K562 (cell line): ENCODE results near the gene DCAF12. TPM values are rescaled to one million over a fixed set of nuclear protein-coding genes. Genes with fewer than 3 reads are reported as not detected.

Source experiments
- ATAC-seq: fragments of 200-7000 bp; cut with Tn5 transposase; 3 replicates; pipeline ENCODE4 v1.9.1; 2020; ENCODE audit warnings: moderate library complexity
- BruUV-seq: library from RNA; stranded (reverse); fragments of 400-500 nt; replicated peaks from 2 replicates; lab custom pipeline; 2021; lab: Mats Ljungman, UMichigan
- CTCF ChIA-PET: fragments of 300-600 bp; formaldehyde crosslinking; extraction: SDS; loops from one replicate; lab custom pipeline; 2021; ENCODE audit warnings: low intra/inter-chr PET ratio; lab: Yijun Ruan, JAX
- POLR2A ChIA-PET: fragments of 300-600, 350-650 bp; sonication (Branson Sonifier 250); formaldehyde crosslinking; extraction: SDS; loops from one replicate; lab custom pipeline; 2021; ENCODE audit warnings: antibody characterized with exemption, inconsistent platforms; lab: Yijun Ruan, JAX
- DNase-seq, 4 experiments: peaks; one replicate each; pipeline versions ENCODE4 v3.0.0 to v3.0.0-alpha.2; 2011 to 2018; ENCODE audit warnings: low spot score in 3 of 4, mixed read lengths in 3 of 4; ENCODE audit errors: extremely low read depth in 1 of 4
- FAIRE-seq: peaks from 2 replicates; lab custom pipeline; 2011; peaks lifted over from hg19 to GRCh38; lab: Jason Lieb, UNC
- H2AFZ ChIP-seq: 2 replicates; pipeline ENCODE4 v1.6.0; 2011; ENCODE audit warnings: low read depth, low read length, control low read depth, inconsistent platforms
- H3K27ac ChIP-seq: fragments of 200-600 bp; 3 replicates; pipeline ENCODE4 v1.8.0; 2011; ENCODE audit warnings: low read depth, mild to moderate bottlenecking, control low read depth, inconsistent platforms, low read length, moderate library complexity, mixed read lengths; ENCODE audit errors: extremely low read depth
- H3K27me3 ChIP-seq, 2 experiments: fragments of 300-600 bp in 1 of 2; 2 replicates in 1 of 2; 3 replicates in 1 of 2; pipeline versions ENCODE4 v1.6.0 to v1.8.0; 2011; ENCODE audit warnings: inconsistent platforms in 2 of 2, low read length in 2 of 2, mild to moderate bottlenecking in 1 of 2, mixed read lengths in 1 of 2, moderate library complexity in 1 of 2; ENCODE audit not compliant: control insufficient read depth in 2 of 2, insufficient read depth in 2 of 2
- H3K36me3 ChIP-seq: fragments of 300-600 bp; 3 replicates; pipeline ENCODE4 v1.8.0; 2011; ENCODE audit warnings: mild to moderate bottlenecking, low read length, inconsistent platforms; ENCODE audit not compliant: control insufficient read depth, insufficient read depth
- H3K4me1 ChIP-seq, 2 experiments: fragments of 200-600 bp in 1 of 2; replicated peaks in 1 of 2; 2 replicates in 1 of 2; 3 replicates in 1 of 2; pipeline versions ENCODE4 v1.5.1 to v1.8.0; 2011; ENCODE audit warnings: inconsistent platforms in 2 of 2, low read length in 2 of 2, mild to moderate bottlenecking in 1 of 2, mixed read lengths in 1 of 2, moderate library complexity in 1 of 2; ENCODE audit not compliant: control insufficient read depth in 2 of 2, insufficient read depth in 2 of 2
- H3K4me2 ChIP-seq: 2 replicates; pipeline ENCODE4 v1.6.1; 2011; ENCODE audit warnings: low read length, control low read depth, inconsistent platforms, mixed read lengths; ENCODE audit not compliant: insufficient read depth
- H3K4me3 ChIP-seq: fragments of 200-600 bp; sonication (generic), shearing (Covaris generic); 2 replicates; pipeline ENCODE4 v1.5.1; 2016; ENCODE audit warnings: control low read depth, inconsistent platforms
- H3K79me2 ChIP-seq: fragments of 200-600 bp; 3 replicates; pipeline ENCODE4 v1.8.0; 2011; ENCODE audit warnings: low read length, inconsistent platforms; ENCODE audit not compliant: control insufficient read depth, insufficient read depth
- H3K9ac ChIP-seq, 2 experiments: 2 replicates each; pipeline versions ENCODE4 v1.6.0 to v1.6.1; 2011; ENCODE audit warnings: low read depth in 2 of 2, low read length in 2 of 2, control low read depth in 1 of 2, inconsistent platforms in 1 of 2, mild to moderate bottlenecking in 1 of 2, mixed read lengths in 1 of 2; ENCODE audit not compliant: insufficient read depth in 1 of 2
- H3K9me1 ChIP-seq: one replicate; pipeline ENCODE4 v1.6.0; 2011; ENCODE audit warnings: inconsistent platforms, mild to moderate bottlenecking, low read length, moderate library complexity; ENCODE audit not compliant: control insufficient read depth, insufficient read depth
- H3K9me3 ChIP-seq: replicated peaks from 2 replicates; pipeline ENCODE4 v1.5.1; 2011; ENCODE audit warnings: low read depth, low read length, inconsistent platforms; ENCODE audit not compliant: control insufficient read depth, insufficient read depth
- H4K20me1 ChIP-seq: replicated peaks from 2 replicates; pipeline ENCODE4 v1.6.1; 2011; ENCODE audit warnings: low read length, inconsistent platforms, mixed read lengths; ENCODE audit not compliant: control insufficient read depth, insufficient read depth
- CCNT2 ChIP-seq: IDR thresholded peaks from 2 replicates; pipeline ENCODE4 v1.6.1; 2011; ENCODE audit warnings: borderline replicate concordance, low read depth, mild to moderate bottlenecking, moderate library complexity, mixed read lengths, low read length; ENCODE audit not compliant: insufficient read length; ENCODE audit errors: extremely low read depth
- IFI16 ChIP-seq: fragments of 250-450 bp; sonication (Bioruptor Pico); IDR thresholded peaks from 2 replicates; pipeline ENCODE4 v2.1.2; 2022; ENCODE audit warnings: mild to moderate bottlenecking, inconsistent platforms
- KLF16 ChIP-seq: IDR thresholded peaks from 2 replicates; pipeline ENCODE4 v1.6.1; 2016; ENCODE audit warnings: antibody characterized with exemption
- POLR3G ChIP-seq: IDR thresholded peaks from 2 replicates; pipeline ENCODE4 v1.6.1; 2011; ENCODE audit not compliant: insufficient read length, insufficient replicate concordance; ENCODE audit errors: extremely low read depth
- ZNF121 ChIP-seq: sonication (generic); formaldehyde crosslinking; conservative IDR thresholded peaks from 2 replicates; pipeline ENCODE4 v1.8.0; 2022; ENCODE audit warnings: missing genetic modification reagents
- WGBS: fragments of 100-300 bp; shearing (Covaris generic); methylation state at CpG from one replicate; pipeline ENCODE4 v1.1.6; 2016; ENCODE audit warnings: low coverage, mixed read lengths; ENCODE audit not compliant: insufficient coverage; ENCODE audit errors: missing lambda C conversion rate; 5-methylcytosine and 5-hydroxymethylcytosine counted together
- in situ Hi-C: fragments of 300-500 bp; cut with MboI; formaldehyde crosslinking; loops from 4 replicates; pipeline ENCODE4 v1.15.0; 2018; ENCODE audit warnings: inconsistent platforms, mixed read lengths
- intact Hi-C: fragments of 100-400 bp; cut with micrococcal nuclease; formaldehyde crosslinking; loops from 2 replicates; pipeline ENCODE4 v1.14.2; 2022
- polyA plus RNA-seq, 8 experiments: library from polyadenylated mRNA; depleted of rRNA in 4 of 8; stranded (reverse) in 5 of 8; unstranded in 3 of 8; fragments of >200 nt; fragmentation: Nextera tagmentation in 2 of 8; fragmentation: Illumina TruSeq in 1 of 8; extraction: Ambion mirVana in 2 of 8; extraction: Trizol in 1 of 8; gene quantifications; 2 replicates each; pipeline versions ENCODE4 v1.2.1 to v1.2.3, GENCODE V29; 2011 to 2014; ENCODE audit warnings: inconsistent platforms in 1 of 8, missing spikeins in 1 of 8
- total RNA-seq, 7 experiments: library from RNA; depleted of rRNA in 6 of 7; stranded (reverse); fragments of >200 nt in 6 of 7; fragmentation: Illumina TruSeq in 2 of 7; extraction: Trizol in 2 of 7; gene quantifications; 2 replicates each; pipeline versions ENCODE4 v1.2.1 to v1.2.3, GENCODE V29; 2011 to 2021; ENCODE audit warnings: low replicate concordance in 1 of 7
- TF ChIP-seq, protein P1 (sequence below): sonication (generic); formaldehyde crosslinking; IDR thresholded peaks from 2 replicates; pipeline ENCODE4 v1.8.0; 2022; ENCODE audit warnings: mild to moderate bottlenecking, missing genetic modification reagents, borderline replicate concordance
- TF ChIP-seq, protein P2 (sequence below): fragments of 250-450 bp; sonication (Bioruptor Pico); IDR thresholded peaks from 2 replicates; pipeline ENCODE4 v1.5.1; 2021; ENCODE audit warnings: mild to moderate bottlenecking
- TF ChIP-seq, protein P3 (sequence below): fragments of 250-450 bp; sonication (Bioruptor Pico); IDR thresholded peaks from 2 replicates; pipeline ENCODE4 v1.5.0; 2020; ENCODE audit warnings: mild to moderate bottlenecking

Gene DCAF12
- total and polyA plus RNA-seq, 9 of the 15 experiments (the other 6 are each of a cell fraction or from before 2014, with no cell fraction given): 10.9 to 59.6 (median 30.8) TPM

DNA sequence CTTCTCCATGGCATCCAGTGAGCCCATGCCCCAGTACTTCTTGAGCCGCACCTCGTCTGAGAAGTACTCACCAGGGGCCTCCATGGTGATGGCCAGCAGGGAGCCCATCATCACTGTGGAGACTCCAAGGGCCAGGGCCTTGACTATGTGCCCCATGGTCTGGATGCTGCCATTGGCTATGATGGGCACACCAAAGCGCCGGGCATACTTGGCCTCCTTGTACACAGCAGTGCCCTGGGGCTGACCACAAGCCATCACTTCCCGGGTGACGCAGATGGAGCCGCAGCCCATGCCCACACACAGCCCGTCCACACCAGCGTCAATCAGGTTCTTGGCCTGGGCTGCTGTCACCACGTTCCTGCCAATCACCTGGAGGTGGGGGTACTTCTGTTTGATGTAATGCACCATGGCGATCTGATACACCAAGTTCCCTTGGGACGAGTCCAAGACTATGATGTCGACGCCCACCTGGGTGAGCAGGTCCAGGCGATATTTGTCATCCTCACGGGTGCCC, 7.0 kb upstream of the DCAF12 start:
- Histone ChIP-seq H3K9me1 (no peaks in the 10 kb centered on the region), H3K9ac (no peak overlapping the region), H3K36me3 (no peaks in the 10 kb centered on the region), H4K20me1 (no peaks in the 10 kb centered on the region), H3K4me2 (no peak overlapping the region), H3K9me3 (no peaks in the 10 kb centered on the region), H3K27ac (no peak overlapping the region), H3K4me1 (peaks cover 14 to 25% of the 10 kb centered on the region in 2 experiments; a peak in 4 of 5 replicates), H3K27me3 (no peaks in the 10 kb centered on the region), H2AFZ (no peak overlapping the region), H3K4me3 (no peak overlapping the region), H3K79me2 (no peaks in the 10 kb centered on the region)
- ATAC-seq (no peak), FAIRE-seq (no peak), DNase-seq (no peak)
- in situ Hi-C loops: no loop called here
- ChIA-PET POLR2A (interaction anchor here (1.2 kb wide), 1 partner anchor 11 kb away, joined by 4 read pairs; no protein-coding TSS in a partner anchor), CTCF (no interaction called here)
- BruUV-seq: no TSS peak
- intact Hi-C loops: no loop called here
- TF ChIP-seq, protein P1, sequence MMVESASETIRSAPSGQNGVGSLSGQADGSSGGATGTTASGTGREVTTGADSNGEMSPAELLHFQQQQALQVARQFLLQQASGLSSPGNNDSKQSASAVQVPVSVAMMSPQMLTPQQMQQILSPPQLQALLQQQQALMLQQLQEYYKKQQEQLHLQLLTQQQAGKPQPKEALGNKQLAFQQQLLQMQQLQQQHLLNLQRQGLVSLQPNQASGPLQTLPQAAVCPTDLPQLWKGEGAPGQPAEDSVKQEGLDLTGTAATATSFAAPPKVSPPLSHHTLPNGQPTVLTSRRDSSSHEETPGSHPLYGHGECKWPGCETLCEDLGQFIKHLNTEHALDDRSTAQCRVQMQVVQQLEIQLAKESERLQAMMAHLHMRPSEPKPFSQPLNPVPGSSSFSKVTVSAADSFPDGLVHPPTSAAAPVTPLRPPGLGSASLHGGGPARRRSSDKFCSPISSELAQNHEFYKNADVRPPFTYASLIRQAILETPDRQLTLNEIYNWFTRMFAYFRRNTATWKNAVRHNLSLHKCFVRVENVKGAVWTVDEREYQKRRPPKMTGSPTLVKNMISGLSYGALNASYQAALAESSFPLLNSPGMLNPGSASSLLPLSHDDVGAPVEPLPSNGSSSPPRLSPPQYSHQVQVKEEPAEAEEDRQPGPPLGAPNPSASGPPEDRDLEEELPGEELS (CRISPR knock-in tag): no peak
- TF ChIP-seq, protein P2, sequence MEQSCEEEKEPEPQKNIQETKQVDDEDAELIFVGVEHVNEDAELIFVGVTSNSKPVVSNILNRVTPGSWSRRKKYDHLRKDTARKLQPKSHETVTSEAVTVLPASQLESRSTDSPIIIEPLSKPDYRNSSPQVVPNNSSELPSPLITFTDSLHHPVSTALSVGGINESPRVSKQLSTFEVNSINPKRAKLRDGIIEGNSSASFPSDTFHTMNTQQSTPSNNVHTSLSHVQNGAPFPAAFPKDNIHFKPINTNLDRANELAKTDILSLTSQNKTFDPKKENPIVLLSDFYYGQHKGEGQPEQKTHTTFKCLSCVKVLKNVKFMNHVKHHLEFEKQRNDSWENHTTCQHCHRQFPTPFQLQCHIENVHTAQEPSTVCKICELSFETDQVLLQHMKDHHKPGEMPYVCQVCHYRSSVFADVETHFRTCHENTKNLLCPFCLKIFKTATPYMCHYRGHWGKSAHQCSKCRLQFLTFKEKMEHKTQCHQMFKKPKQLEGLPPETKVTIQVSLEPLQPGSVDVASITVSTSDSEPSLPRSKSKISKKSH (CRISPR knock-in tag): no peak
- TF ChIP-seq CCNT2 (no peak), ZNF121 (no peak), POLR3G (no peak), IFI16 (CRISPR knock-in tag) (no peak), KLF16 (no peak)
- TF ChIP-seq, protein P3, sequence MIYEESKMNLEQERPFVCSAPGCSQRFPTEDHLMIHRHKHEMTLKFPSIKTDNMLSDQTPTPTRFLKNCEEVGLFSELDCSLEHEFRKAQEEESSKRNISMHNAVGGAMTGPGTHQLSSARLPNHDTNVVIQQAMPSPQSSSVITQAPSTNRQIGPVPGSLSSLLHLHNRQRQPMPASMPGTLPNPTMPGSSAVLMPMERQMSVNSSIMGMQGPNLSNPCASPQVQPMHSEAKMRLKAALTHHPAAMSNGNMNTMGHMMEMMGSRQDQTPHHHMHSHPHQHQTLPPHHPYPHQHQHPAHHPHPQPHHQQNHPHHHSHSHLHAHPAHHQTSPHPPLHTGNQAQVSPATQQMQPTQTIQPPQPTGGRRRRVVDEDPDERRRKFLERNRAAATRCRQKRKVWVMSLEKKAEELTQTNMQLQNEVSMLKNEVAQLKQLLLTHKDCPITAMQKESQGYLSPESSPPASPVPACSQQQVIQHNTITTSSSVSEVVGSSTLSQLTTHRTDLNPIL (CRISPR knock-in tag): no peak
- 87% methylated on average over 13 of the region's 16 CpGs for WGBS
